Coronary artery (tissue), 2 donors: ENCODE data around the gene SPATA13.

ENCODE experiments used
- DNase-seq: peaks from one replicate; pipeline ENCODE4 v3.0.0-alpha.2; 2017; ENCODE audit warnings: low spot score
- H3K27ac ChIP-seq, 2 donors: fragments of 200-600 bp; sonication (generic); one replicate each; pipeline ENCODE4 v1.5.1; 2016 to 2019
- H3K4me3 ChIP-seq: fragments of 200-600 bp; sonication (generic); 2 replicates; pipeline ENCODE4 v1.5.1; 2016; ENCODE audit warnings: mild to moderate bottlenecking, moderate library complexity
- TF ChIP-seq, protein P1 (sequence below): fragments of 200-600 bp; sonication (generic); IDR thresholded peaks from one replicate; pipeline ENCODE4 v1.5.1; 2019; ENCODE audit warnings: antibody characterized with exemption

Gene SPATA13

DNA sequence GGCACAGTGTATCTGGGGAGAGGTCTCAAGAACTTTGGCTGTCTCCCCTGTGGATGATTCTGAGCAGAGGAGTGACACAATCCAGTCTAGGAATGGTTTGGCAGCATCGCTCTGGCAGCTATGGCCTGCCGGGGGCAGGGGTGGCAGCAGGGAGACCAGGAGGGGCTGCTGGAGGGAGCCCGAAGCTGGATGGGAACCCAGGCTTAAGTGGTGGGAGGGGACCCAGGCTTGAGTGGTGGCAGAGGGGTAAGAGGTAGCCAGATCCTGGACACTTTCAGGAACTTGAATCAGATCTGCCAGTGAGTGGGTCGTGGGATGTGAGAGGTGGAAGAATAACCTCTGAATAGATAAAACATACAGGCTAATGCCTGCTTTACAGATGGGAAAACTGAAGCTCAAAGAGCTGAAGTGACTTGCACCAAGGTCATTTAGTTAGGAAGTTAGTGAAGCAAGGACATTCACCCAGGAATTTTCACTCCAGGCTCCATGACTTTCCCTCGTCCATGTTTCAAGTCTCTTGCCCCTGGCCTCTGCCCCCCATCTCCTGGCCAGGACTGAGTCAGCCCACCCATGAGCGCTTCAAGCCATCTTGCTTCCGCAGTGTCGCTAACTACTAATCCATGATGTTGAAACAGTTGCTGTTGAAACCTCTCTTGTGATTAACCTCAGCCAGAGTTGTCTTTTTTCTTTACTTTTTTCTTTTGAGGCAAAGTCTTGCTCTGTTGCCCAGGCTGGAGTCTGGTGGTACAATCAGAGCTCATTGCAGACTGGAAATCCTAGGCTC is 119.0 kb downstream of the SPATA13 start:
- Histone ChIP-seq H3K4me3 (no peak overlapping the region), H3K27ac (no peak overlapping the region)
- TF ChIP-seq, protein P1, sequence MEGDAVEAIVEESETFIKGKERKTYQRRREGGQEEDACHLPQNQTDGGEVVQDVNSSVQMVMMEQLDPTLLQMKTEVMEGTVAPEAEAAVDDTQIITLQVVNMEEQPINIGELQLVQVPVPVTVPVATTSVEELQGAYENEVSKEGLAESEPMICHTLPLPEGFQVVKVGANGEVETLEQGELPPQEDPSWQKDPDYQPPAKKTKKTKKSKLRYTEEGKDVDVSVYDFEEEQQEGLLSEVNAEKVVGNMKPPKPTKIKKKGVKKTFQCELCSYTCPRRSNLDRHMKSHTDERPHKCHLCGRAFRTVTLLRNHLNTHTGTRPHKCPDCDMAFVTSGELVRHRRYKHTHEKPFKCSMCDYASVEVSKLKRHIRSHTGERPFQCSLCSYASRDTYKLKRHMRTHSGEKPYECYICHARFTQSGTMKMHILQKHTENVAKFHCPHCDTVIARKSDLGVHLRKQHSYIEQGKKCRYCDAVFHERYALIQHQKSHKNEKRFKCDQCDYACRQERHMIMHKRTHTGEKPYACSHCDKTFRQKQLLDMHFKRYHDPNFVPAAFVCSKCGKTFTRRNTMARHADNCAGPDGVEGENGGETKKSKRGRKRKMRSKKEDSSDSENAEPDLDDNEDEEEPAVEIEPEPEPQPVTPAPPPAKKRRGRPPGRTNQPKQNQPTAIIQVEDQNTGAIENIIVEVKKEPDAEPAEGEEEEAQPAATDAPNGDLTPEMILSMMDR, result no peak
- peak; percentile 36 for DNase-seq

DNA sequence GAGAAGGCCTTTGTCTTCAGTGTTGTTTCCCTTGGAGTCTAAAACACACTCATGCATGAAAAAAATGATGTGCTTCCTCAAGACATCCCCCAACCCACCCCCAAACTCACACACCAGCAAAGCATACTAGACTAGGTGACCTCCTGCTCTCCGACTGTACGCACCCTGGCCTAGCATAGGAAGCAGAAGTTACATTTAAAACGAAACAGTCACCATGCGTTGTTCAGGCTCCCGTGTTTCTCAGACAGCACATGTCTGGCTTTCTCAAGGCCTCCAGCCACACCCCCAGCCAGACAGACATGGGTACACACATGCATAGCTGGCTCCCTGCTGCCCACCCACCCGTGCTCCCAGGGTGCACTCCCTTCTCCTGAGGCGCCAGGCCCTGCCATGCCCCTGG is 120.2 kb downstream of the SPATA13 start:
- peak overlapping the region in 1 of 2 donors; percentile 51 for H3K27ac ChIP-seq
- TF ChIP-seq, protein P1, result no peak
- DNase-seq, result peak; percentile 38

DNA sequence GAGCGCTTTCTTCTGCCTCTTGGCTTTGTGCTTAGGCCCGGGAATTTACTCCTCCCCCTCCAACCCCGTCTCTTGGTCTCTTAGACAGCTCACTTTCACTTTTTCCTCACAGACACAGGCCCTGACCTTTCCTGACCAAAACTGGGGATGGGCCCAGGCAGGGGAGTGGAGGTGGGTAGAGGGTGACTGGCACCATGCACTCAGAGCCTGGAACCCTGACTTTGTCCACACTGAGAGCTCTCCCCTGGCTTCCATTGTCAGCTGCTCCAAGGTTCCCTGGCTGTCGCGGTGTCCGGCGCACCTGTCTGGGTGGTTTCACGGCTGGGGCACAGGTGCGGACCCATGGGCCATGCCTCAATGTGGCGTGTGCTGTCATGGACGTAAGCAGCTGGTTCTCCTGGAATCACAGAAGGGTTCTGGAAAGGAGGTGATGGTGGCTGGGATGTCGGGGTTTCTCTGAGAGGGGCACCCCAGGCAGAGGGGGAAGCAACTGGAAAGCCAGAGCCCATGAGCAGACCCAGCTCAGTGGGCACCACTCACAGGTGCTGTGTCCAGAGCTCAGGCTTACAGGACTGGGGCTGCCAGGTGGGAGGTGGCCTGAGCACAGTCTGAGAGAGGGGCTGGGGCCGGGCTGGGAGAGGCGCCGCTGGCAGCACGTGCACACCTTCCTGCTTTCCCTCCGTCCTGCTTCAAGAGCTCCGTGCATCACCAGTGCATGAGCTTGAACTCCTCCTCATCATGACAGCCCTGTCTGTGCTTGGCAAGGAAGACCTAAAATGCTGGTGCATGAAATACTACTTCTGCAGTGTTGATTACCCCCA is 120.9 kb downstream of the SPATA13 start:
- TF ChIP-seq, protein P1, result no peak
- Histone ChIP-seq H3K27ac (peak overlapping the region in 1 of 2 donors; percentile 51), H3K4me3 (no peak overlapping the region)
- peak; percentile 62 for DNase-seq

More for the DNA sequence above, 120.2 kb downstream of the SPATA13 start:
- no peak overlapping the region for H3K4me3 ChIP-seq

DNA sequence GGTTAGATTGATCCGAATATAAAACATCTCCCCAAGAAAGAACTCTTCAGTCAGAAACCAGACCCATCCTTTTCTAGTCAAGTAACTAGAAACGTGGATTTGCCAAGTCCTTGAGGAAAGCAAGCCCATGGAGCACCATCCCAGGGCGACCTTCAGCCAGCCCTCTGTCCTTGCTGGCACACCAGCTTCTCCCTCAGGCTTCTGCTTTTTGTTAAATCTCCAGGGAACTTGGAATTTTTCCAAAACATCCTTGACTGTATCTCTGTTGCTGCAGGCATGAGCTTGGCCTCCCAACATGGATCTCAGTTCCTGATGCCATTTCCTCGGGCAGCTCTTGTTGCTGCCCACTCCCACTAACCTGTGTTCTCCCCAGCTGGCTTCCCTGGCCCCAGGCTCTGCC is 121.7 kb downstream of the SPATA13 start:
- no peak overlapping the region for H3K4me3 ChIP-seq
- no peak overlapping the region for H3K27ac ChIP-seq
- DNase-seq, result peak; percentile 16
- TF ChIP-seq, protein P1, result no peak

DNA sequence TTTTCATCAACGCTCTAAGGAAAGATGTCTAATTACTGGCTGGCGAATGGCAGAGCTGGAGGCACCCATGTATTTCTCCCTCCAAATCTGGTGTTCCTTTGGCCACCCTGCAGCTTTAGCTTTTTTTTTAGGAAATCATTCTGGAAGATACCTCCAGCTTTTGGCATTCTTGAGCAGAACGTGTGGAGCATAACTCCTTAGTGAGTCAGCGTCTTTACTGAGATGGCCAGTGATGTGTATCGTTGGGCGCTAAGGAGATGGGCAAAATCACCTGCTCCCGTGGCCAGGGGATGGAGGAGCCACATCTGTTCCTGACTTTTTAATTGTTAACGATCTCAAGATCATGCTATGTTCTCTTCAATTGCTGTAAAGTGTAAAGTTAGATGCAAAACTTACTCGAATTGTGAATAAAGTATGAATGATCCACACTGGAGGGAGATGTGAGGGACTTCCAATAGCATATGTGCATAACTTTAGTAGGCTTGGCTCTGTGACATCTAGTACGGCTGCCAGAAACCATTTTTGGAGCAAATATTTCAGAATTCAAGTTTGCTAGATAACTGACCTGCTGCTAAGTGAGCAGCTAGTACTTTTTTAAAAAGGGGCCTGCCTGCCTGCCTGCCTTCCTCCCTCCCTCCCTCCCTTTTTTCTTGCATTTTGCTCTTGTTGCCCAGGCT is 124.5 kb downstream of the SPATA13 start:
- DNase-seq, result peak; percentile 28

DNA sequence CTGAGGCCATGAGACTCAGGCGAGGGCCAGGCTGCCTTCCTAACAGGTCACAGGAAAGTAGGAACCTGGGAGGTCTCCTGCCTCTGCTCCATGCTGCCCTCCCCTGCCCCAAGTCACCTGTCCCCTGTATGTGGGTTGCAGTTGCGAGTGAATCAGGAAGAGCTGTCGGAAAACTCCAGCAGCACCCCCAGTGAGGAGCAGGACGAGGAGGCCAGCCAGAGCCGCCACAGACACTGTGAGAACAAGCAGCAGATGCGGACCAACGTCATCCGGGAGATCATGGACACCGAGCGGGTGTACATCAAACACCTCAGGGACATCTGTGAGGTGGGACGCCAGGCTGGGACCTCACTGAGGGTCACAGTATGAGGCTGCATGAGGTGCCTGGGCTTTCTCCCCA is 126.1 kb downstream of the SPATA13 start:
- TF ChIP-seq, protein P1, result no peak
- DNase-seq, result peak; percentile 41

More for the DNA sequence above, 124.5 kb downstream of the SPATA13 start:
- H3K27ac ChIP-seq, result no peak overlapping the region
- TF ChIP-seq, protein P1, result no peak
- no peak overlapping the region for H3K4me3 ChIP-seq

More for the DNA sequence above, 126.1 kb downstream of the SPATA13 start:
- H3K27ac ChIP-seq, result no peak overlapping the region
- no peak overlapping the region for H3K4me3 ChIP-seq
